Measurements from ENCODE around the gene RASA4B. TPM values are rescaled to one million over a fixed set of nuclear protein-coding genes. Genes with fewer than 3 reads are reported as not detected.
"Not testable (repeated sequence)": the region's sequence is repeated elsewhere in the genome, so short reads cannot be mapped to it uniquely, and the experiment has no call there.

RASA4B gene
- total RNA-seq, 1 donor from 2014 or later = 19.6 TPM

DNA sequence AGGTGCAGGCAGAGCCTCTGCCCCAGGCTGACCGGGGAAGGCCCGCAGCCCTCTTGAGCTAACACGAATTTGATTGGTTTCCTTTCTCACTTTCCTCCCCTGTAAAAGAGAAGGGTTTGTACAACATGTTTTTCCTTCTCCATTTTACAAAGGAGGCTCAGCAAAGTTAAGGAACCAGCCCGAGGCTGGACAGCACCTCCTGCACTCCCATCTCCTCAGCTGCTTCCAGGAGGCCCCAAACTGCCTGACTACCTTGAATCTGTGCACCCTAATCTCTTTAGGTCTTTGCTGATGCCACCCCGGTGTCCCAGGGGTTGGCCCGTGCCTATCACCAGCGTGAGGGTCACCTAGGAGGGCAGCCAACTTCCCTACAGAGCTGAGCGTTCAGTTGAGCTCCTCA is 57.1 kb downstream of the RASA4B start:
- Histone ChIP-seq H3K4me3 (no peak overlapping the region), H3K27ac (no peak overlapping the region), H3K9me3 (no peaks in the 10 kb centered on the region), H3K27me3 (no peaks in the 10 kb centered on the region), H3K4me1 (peaks cover 22% of the 10 kb centered on the region), H3K36me3 (peaks cover 0 to 33% of the 10 kb centered on the region in 2 donors)
- intact Hi-C loops (cut with DNase I) = no loop called here
- TF ChIP-seq POLR2AphosphoS5 (IDR thresholded peaks at IDR 0.05; ENCODE audit: insufficient read depth in 1 of 2, low read depth in 1 of 2) (no peak), CTCF (IDR thresholded peaks at IDR 0.05) (no peak), POLR2A (IDR thresholded peaks at IDR 0.05) (no peak)
- DNase-seq (ENCODE audit: extremely low spot score in 2 of 2) = no peak

- Histone ChIP-seq H3K4me1 (peaks cover 17% of the 10 kb centered on the region), H3K27me3 (no peaks in the 10 kb centered on the region), H3K4me3 (no peak overlapping the region), H3K9me3 (no peaks in the 10 kb centered on the region), H3K36me3 (peaks cover 0 to 34% of the 10 kb centered on the region in 2 donors), H3K27ac (no peak overlapping the region)
- no peak for TF ChIP-seq POLR2A (IDR thresholded peaks at IDR 0.05)
- TF ChIP-seq CTCF (IDR thresholded peaks at IDR 0.05) = no peak
- TF ChIP-seq POLR2AphosphoS5 (IDR thresholded peaks at IDR 0.05; ENCODE audit: insufficient read depth in 1 of 2, low read depth in 1 of 2) = no peak
- intact Hi-C loops (cut with DNase I) = no loop called here
- no peak for DNase-seq (ENCODE audit: extremely low spot score in 2 of 2)
Observed at GRCh38 chr7:102459221-102459844, 58.2 kb downstream of the RASA4B start.

- Histone ChIP-seq H3K27me3 (no peaks in the 10 kb centered on the region), H3K27ac (no peak overlapping the region), H3K4me3 (no peak overlapping the region), H3K9me3 (no peaks in the 10 kb centered on the region), H3K36me3 (peaks cover 0 to 34% of the 10 kb centered on the region in 2 donors), H3K4me1 (peaks cover under 1% of the 10 kb centered on the region)
- no peak for DNase-seq (ENCODE audit: extremely low spot score in 2 of 2)
- intact Hi-C loops (cut with DNase I) = no loop called here
- no peak for TF ChIP-seq POLR2AphosphoS5 (IDR thresholded peaks at IDR 0.05; ENCODE audit: insufficient read depth in 1 of 2, low read depth in 1 of 2)
- TF ChIP-seq CTCF (IDR thresholded peaks at IDR 0.05) = no peak
- no peak for TF ChIP-seq POLR2A (IDR thresholded peaks at IDR 0.05)
Observed at GRCh38 chr7:102457352-102457924, 60.1 kb downstream of the RASA4B start.

- intact Hi-C loops (cut with DNase I) = no loop called here
- H3K9me3 ChIP-seq = no peaks in the 10 kb centered on the region
- peaks cover 0 to 34% of the 10 kb centered on the region in 2 donors for H3K36me3 ChIP-seq
- no peak overlapping the region for H3K4me3 ChIP-seq
- H3K27ac ChIP-seq = no peak overlapping the region
- no peaks in the 10 kb centered on the region for H3K27me3 ChIP-seq
- no peaks in the 10 kb centered on the region for H3K4me1 ChIP-seq
- no peak for DNase-seq (ENCODE audit: extremely low spot score in 2 of 2)
- no peak for TF ChIP-seq CTCF (IDR thresholded peaks at IDR 0.05)
Observed at GRCh38 chr7:102456327-102456726, 61.2 kb downstream of the RASA4B start.

DNA sequence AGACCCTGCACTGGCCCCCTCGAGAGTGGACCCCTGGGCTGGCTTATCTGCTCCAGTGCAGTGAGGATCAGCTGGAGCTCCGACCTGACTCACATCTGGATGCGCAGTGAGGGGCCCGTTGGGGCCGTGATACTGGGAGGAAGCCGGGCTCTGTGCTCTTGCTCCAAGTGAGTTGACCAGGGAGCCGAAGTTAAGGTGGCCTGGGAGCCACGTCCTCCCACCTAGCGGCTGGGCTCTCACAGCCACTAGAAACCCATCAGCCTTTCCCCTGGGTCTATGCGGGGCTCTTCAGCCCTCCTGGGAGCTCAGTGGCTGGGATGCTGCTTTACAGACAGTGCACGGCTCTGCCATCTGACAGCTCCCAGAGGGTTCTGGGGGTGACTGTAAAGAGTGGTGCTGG is 62.0 kb downstream of the RASA4B start:
- no peaks in the 10 kb centered on the region for H3K4me1 ChIP-seq
- H3K36me3 ChIP-seq = peaks cover 0 to 34% of the 10 kb centered on the region in 2 donors
- no peak overlapping the region for H3K4me3 ChIP-seq
- no peaks in the 10 kb centered on the region for H3K27me3 ChIP-seq
- H3K9me3 ChIP-seq = no peaks in the 10 kb centered on the region
- intact Hi-C loops (cut with DNase I) = no loop called here
- TF ChIP-seq POLR2AphosphoS5 (IDR thresholded peaks at IDR 0.05; ENCODE audit: insufficient read depth in 1 of 2, low read depth in 1 of 2) (no peak), CTCF (IDR thresholded peaks at IDR 0.05) (no peak), POLR2A (IDR thresholded peaks at IDR 0.05) (no peak)
- DNase-seq (ENCODE audit: extremely low spot score in 2 of 2) = no peak
- no peak overlapping the region for H3K27ac ChIP-seq

GRCh38 chr7:102454932-102455331 is 62.6 kb downstream of the RASA4B start:
- H3K9me3 ChIP-seq; DNase-seq (ENCODE audit: extremely low spot score in 2 of 2); H3K4me3 ChIP-seq; H3K27me3 ChIP-seq; intact Hi-C loops (cut with DNase I); H3K4me1 ChIP-seq; H3K27ac ChIP-seq: not testable (repeated sequence)
- H3K36me3 ChIP-seq = peaks cover 0 to 34% of the 10 kb centered on the region in 2 donors
